Measurements from ENCODE around the gene DLX5.

DNA sequence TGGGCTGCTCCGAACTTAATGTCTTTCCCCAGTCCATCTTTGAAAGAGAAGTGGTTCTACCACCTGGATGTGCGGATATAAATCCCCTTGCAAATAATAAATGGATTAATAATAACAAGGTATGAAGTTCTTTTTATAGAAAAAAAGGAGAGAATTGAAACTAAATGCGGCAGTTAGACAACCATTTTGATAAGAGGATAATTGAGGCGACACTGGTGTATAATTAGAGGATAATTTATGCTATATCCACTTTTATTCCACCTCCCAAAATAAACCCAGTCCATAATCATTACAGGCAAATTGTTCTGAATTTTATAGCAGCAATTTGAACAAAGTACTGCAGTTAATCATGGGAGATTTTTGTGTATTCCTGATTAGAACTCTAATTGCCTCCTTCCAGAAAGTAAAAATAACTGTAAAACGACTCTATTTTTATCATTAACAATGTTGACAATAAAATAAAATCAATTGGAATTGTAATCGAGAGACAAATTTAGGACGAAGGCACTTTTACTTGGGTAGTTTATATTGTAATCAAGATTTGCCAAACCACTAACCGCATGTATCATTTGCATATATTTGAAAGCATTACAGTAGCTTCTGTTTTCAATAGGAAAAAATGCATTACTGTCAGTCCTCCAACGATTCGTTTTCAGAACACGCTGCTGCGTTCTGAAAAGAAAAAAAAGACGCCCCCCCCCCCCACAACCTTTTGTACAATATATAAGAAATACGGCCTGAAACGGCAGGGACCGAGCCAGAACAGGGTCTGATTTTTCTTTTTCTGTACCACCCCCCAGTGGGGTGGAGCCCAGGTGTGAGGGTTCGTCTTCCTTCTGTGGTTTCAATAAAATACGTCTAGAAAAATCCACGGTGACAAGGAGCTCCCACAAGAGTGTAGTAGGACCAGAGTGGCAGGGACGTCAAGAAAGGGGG is 20.1 kb downstream of the DLX5 start:
- TF ChIP-seq, protein P1, sequence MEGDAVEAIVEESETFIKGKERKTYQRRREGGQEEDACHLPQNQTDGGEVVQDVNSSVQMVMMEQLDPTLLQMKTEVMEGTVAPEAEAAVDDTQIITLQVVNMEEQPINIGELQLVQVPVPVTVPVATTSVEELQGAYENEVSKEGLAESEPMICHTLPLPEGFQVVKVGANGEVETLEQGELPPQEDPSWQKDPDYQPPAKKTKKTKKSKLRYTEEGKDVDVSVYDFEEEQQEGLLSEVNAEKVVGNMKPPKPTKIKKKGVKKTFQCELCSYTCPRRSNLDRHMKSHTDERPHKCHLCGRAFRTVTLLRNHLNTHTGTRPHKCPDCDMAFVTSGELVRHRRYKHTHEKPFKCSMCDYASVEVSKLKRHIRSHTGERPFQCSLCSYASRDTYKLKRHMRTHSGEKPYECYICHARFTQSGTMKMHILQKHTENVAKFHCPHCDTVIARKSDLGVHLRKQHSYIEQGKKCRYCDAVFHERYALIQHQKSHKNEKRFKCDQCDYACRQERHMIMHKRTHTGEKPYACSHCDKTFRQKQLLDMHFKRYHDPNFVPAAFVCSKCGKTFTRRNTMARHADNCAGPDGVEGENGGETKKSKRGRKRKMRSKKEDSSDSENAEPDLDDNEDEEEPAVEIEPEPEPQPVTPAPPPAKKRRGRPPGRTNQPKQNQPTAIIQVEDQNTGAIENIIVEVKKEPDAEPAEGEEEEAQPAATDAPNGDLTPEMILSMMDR (conservative IDR thresholded peaks at IDR 0.05 in 1 of 2, IDR thresholded peaks at IDR 0.05 in 1 of 2; ENCODE audit: low read depth in 1 of 2, low read length in 2 of 2), result no peak
- no peak for TF ChIP-seq EZH2 (IDR thresholded peaks at IDR 0.05; ENCODE audit: low read length, missing control alignments)
